Measurements from ENCODE around the gene TNC.

DNA sequence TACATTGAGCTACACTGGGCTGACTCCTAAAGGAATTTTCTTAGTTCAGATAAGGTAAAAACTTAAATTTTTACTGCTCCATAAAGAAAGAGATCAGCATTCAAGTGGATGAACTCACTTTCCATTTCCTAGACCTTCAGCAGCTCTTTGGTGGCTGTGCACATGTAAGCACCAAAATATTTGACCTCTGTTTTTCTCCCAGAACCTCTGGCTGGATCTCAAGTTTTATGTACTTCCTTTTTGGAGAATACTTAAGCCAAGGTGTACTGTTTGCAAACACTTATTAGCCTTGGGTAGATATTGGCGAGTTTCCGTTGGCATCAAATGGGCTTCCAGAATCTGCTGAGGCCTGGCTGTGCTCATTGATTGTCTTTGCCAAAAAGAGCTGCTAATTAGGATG is 10.3 kb downstream of the TNC start:
- TF ChIP-seq POLR2A (IDR thresholded peaks at IDR 0.05; ENCODE audit: low read length) (no peak), GATA1 (IDR thresholded peaks at IDR 0.05; ENCODE audit: low read depth, low read length) (no peak)

Data from erythroblast (primary cell).